Measurements from ENCODE around the gene SMG6. TPM values are rescaled to one million over a fixed set of nuclear protein-coding genes. Genes with fewer than 3 reads are reported as not detected.

Gene SMG6
- total and polyA plus RNA-seq, 2 of the 13 experiments (the other 11 are each of a cell fraction or from before 2014, with no cell fraction given): 4.6 to 14.6 TPM

DNA sequence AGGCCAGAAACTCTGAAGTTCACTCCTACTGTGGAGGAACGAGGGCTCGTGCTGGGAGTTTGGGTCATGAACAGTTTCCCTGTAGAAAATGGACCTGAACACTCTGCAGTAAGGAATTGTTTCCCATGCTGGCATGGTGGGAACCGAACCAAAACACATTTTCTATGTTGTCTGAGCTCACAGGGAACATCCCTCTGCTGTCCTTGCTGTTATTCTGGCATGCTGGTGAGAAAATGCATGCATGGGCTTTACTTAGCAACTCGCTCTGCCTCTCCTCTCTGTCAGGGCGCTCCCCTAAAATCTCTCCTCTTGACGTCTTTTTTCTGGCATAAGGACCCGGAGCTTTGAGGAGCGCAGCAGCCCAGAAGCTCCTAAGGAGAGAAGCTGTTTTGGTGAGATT lies 283.9 kb downstream of the SMG6 start:
- no peak for DNase-seq (ENCODE audit: low spot score)
- CTCF ChIA-PET (ENCODE audit: low intra/inter-chr PET ratio, low total read pairs): no interaction called here
- Histone ChIP-seq H3K36me3 (replicated peaks in 1 of 2; ENCODE audit: control insufficient read depth in 1 of 2, insufficient read depth in 2 of 2, low read length in 2 of 2) (no peaks in the 10 kb centered on the region), H4K20me1 (ENCODE audit: insufficient read depth, low read length) (no peaks in the 10 kb centered on the region), H3K27ac (ENCODE audit: extremely low read length, insufficient read depth, low read length) (no peak overlapping the region), H3K4me2 (ENCODE audit: low read depth, low read length) (no peak overlapping the region), H3K79me2 (ENCODE audit: insufficient read depth, low read length) (no peaks in the 10 kb centered on the region), H3K4me1 (ENCODE audit: insufficient read depth, low read length) (peaks cover 10% of the 10 kb centered on the region; the same call in 1 of the 2 replicates), H2AFZ (ENCODE audit: low read length) (no peak overlapping the region), H3K27me3 (ENCODE audit: control insufficient read depth in 1 of 2, insufficient read depth in 2 of 2, low read length in 2 of 2) (peaks cover 15 to 63% of the 10 kb centered on the region in 2 experiments), H3K9me3 (ENCODE audit: low read length) (no peaks in the 10 kb centered on the region), H3K4me3 (replicated peaks in 1 of 3; ENCODE audit: insufficient read depth in 1 of 3, low read depth in 2 of 3, low read length in 3 of 3) (no peak overlapping the region), H3K9ac (ENCODE audit: insufficient read depth, low read depth, low read length) (no peak overlapping the region)
- no peak for FAIRE-seq
- POLR2A ChIA-PET: interaction anchor here (1.4 kb wide), 1 partner anchor 23 kb away, joined by 4 read pairs; no protein-coding TSS in a partner anchor
- WGBS (ENCODE audit: low lambda C conversion rate): 55% methylated on average over 8 of the region's 8 CpGs
- no TSS peak for BruUV-seq (replicated peaks)
- intact Hi-C loops (cut with micrococcal nuclease; ENCODE audit: unreplicated experiment): loop anchor here (10.0 kb wide), 2 partner anchors 45 to 135 kb away; no protein-coding TSS in a partner anchor
- TF ChIP-seq RBM39 (IDR thresholded peaks at IDR 0.05; ENCODE audit: low read depth, low read length, poor library complexity, severe bottlenecking): no peak
- no peak for TF ChIP-seq FOXM1 (CRISPR knock-in tag; IDR thresholded peaks at IDR 0.05)
- no peak for TF ChIP-seq ZNF788 (CRISPR knock-in tag; IDR thresholded peaks at IDR 0.05; ENCODE audit: borderline replicate concordance)
- TF ChIP-seq ZNF44 (CRISPR knock-in tag; IDR thresholded peaks at IDR 0.05): no peak
- TF ChIP-seq CBX1 (IDR thresholded peaks at IDR 0.05; ENCODE audit: low read depth): no peak
- no peak for TF ChIP-seq MXD4 (CRISPR knock-in tag; IDR thresholded peaks at IDR 0.05)
- no peak for TF ChIP-seq ZNF615 (CRISPR knock-in tag; IDR thresholded peaks at IDR 0.05; ENCODE audit: borderline replicate concordance)
- TF ChIP-seq HNRNPLL (IDR thresholded peaks at IDR 0.05; ENCODE audit: low read depth, low read length, poor library complexity, severe bottlenecking): no peak
- no peak for TF ChIP-seq ZNF30 (CRISPR knock-in tag; IDR thresholded peaks at IDR 0.05)
- no peak for TF ChIP-seq ZNF850 (CRISPR knock-in tag; conservative IDR thresholded peaks at IDR 0.05)
- no peak for TF ChIP-seq MTA3 (CRISPR knock-in tag; IDR thresholded peaks at IDR 0.05)
- TF ChIP-seq, protein P1, sequence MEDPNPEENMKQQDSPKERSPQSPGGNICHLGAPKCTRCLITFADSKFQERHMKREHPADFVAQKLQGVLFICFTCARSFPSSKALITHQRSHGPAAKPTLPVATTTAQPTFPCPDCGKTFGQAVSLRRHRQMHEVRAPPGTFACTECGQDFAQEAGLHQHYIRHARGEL (CRISPR knock-in tag; IDR thresholded peaks at IDR 0.05): no peak
- no peak for TF ChIP-seq ZNF569 (CRISPR knock-in tag; IDR thresholded peaks at IDR 0.05; ENCODE audit: borderline replicate concordance)
- TF ChIP-seq, protein P2, sequence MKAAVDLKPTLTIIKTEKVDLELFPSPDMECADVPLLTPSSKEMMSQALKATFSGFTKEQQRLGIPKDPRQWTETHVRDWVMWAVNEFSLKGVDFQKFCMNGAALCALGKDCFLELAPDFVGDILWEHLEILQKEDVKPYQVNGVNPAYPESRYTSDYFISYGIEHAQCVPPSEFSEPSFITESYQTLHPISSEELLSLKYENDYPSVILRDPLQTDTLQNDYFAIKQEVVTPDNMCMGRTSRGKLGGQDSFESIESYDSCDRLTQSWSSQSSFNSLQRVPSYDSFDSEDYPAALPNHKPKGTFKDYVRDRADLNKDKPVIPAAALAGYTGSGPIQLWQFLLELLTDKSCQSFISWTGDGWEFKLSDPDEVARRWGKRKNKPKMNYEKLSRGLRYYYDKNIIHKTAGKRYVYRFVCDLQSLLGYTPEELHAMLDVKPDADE (CRISPR knock-in tag; IDR thresholded peaks at IDR 0.05): no peak
- no peak for TF ChIP-seq IKZF1 (IDR thresholded peaks at IDR 0.05)
- TF ChIP-seq ZSCAN9 (CRISPR knock-in tag; IDR thresholded peaks at IDR 0.05; ENCODE audit: borderline replicate concordance): no peak
- TF ChIP-seq SALL1 (CRISPR knock-in tag; IDR thresholded peaks at IDR 0.05): no peak
- in situ Hi-C loops (cut with HindIII; ENCODE audit: extremely low pct_ligation_motif_present, low pct_unique_long_range_greater_than_20kb): no loop called here
- ATAC-seq: no peak

Data from HepG2 (cell line).